ENCODE measurements around the gene EPB41L2.
"Not testable (repeated sequence)": the region's sequence is repeated elsewhere in the genome, so short reads cannot be mapped to it uniquely, and the experiment has no call there.

EPB41L2 gene

GRCh38 chr6:131063028-131063763, at the start of gene EPB41L2:
Gene EPB41L2, minus strand, starts transcription at chr6:131063245. Its CDS starts 106,760 bp downstream, at chr6:130956485.
- peak; percentile 31 to 77 (median 55) for DNase-seq (ENCODE audit: low read depth in 4 of 4, low spot score in 1 of 4)

- no peak for DNase-seq (ENCODE audit: low read depth in 4 of 4, low spot score in 1 of 4)
Measured at GRCh38 chr6:131112249-131112648, 49.2 kb upstream of the EPB41L2 start.

- no peak for DNase-seq (ENCODE audit: low read depth in 4 of 4, low spot score in 1 of 4)
Measured at GRCh38 chr6:131107151-131107550, 44.1 kb upstream of the EPB41L2 start.

- DNase-seq (ENCODE audit: low read depth in 4 of 4, low spot score in 1 of 4): no peak
Measured at GRCh38 chr6:131103901-131104300, 40.9 kb upstream of the EPB41L2 start.

GRCh38 chr6:131103296-131103695, 40.3 kb upstream of the EPB41L2 start:
- DNase-seq (ENCODE audit: low read depth in 4 of 4, low spot score in 1 of 4): no peak

GRCh38 chr6:131101911-131102680, 39.1 kb upstream of the EPB41L2 start:
- DNase-seq (ENCODE audit: low read depth in 4 of 4, low spot score in 1 of 4): no peak

GRCh38 chr6:131096786-131097185, 33.7 kb upstream of the EPB41L2 start:
- DNase-seq (ENCODE audit: low read depth in 4 of 4, low spot score in 1 of 4): no peak

- no peak for DNase-seq (ENCODE audit: low read depth in 4 of 4, low spot score in 1 of 4)
Measured at GRCh38 chr6:131093334-131093733, 30.3 kb upstream of the EPB41L2 start.

- not testable (repeated sequence) for DNase-seq (ENCODE audit: low read depth in 4 of 4, low spot score in 1 of 4)
Measured at GRCh38 chr6:131091944-131092343, 28.9 kb upstream of the EPB41L2 start.

- not testable (repeated sequence) for DNase-seq (ENCODE audit: low read depth in 4 of 4, low spot score in 1 of 4)
Measured at GRCh38 chr6:131090339-131090738, 27.3 kb upstream of the EPB41L2 start.

GRCh38 chr6:131084982-131085381, 21.9 kb upstream of the EPB41L2 start:
- no peak for DNase-seq (ENCODE audit: low read depth in 4 of 4, low spot score in 1 of 4)

GRCh38 chr6:131083687-131084086, 20.6 kb upstream of the EPB41L2 start:
- DNase-seq (ENCODE audit: low read depth in 4 of 4, low spot score in 1 of 4): no peak

- DNase-seq (ENCODE audit: low read depth in 4 of 4, low spot score in 1 of 4): no peak
Measured at GRCh38 chr6:131082335-131082734, 19.3 kb upstream of the EPB41L2 start.

GRCh38 chr6:131080084-131080483, 17.0 kb upstream of the EPB41L2 start:
- DNase-seq (ENCODE audit: low read depth in 4 of 4, low spot score in 1 of 4): no peak

GRCh38 chr6:131073577-131073976, 10.5 kb upstream of the EPB41L2 start:
- DNase-seq (ENCODE audit: low read depth in 4 of 4, low spot score in 1 of 4): no peak

GRCh38 chr6:131070061-131070460, 7.0 kb upstream of the EPB41L2 start:
- DNase-seq (ENCODE audit: low read depth in 4 of 4, low spot score in 1 of 4): no peak

- DNase-seq (ENCODE audit: low read depth in 4 of 4, low spot score in 1 of 4): no peak
Measured at GRCh38 chr6:131068165-131068564, 5.1 kb upstream of the EPB41L2 start.

- no peak for DNase-seq (ENCODE audit: low read depth in 4 of 4, low spot score in 1 of 4)
Measured at GRCh38 chr6:131067521-131067920, 4.5 kb upstream of the EPB41L2 start.

- DNase-seq (ENCODE audit: low read depth in 4 of 4, low spot score in 1 of 4): no peak
Measured at GRCh38 chr6:131065824-131066171, 2.8 kb upstream of the EPB41L2 start.

GRCh38 chr6:131065112-131065823, 2.2 kb upstream of the EPB41L2 start:
- DNase-seq (ENCODE audit: low read depth in 4 of 4, low spot score in 1 of 4): no peak

GRCh38 chr6:131063764-131064272, 773 bp upstream of the EPB41L2 start:
- DNase-seq (ENCODE audit: low read depth in 4 of 4, low spot score in 1 of 4): no peak
